ENCODE results near the gene ZNF714. TPM values are rescaled to one million over a fixed set of nuclear protein-coding genes. Genes with fewer than 3 reads are reported as not detected.

ZNF714 gene
- 20.0 TPM for total RNA-seq (2021; ENCODE audit: unreplicated experiment)
- polyA plus RNA-seq (2012) = 6.7 and 10.7 TPM in 2 replicates
- percentile 80 among the genes with signal in this experiment for Bru-seq, nascent RNA
- BruChase-seq, experiment 1, labeled RNA remaining after a 6-hour chase = percentile 88 among the genes with signal in this experiment
- percentile 85 among the genes with signal in this experiment for BruChase-seq, experiment 2, labeled RNA remaining after a 2-hour chase
- long read RNA-seq, full-length matches to known transcripts = 5 of 20 reads
- long read RNA-seq, partial matches to known transcripts = 3 of 20 reads
- long read RNA-seq, other reads (novel, unspliced or antisense) = 12 of 20 reads

DNA sequence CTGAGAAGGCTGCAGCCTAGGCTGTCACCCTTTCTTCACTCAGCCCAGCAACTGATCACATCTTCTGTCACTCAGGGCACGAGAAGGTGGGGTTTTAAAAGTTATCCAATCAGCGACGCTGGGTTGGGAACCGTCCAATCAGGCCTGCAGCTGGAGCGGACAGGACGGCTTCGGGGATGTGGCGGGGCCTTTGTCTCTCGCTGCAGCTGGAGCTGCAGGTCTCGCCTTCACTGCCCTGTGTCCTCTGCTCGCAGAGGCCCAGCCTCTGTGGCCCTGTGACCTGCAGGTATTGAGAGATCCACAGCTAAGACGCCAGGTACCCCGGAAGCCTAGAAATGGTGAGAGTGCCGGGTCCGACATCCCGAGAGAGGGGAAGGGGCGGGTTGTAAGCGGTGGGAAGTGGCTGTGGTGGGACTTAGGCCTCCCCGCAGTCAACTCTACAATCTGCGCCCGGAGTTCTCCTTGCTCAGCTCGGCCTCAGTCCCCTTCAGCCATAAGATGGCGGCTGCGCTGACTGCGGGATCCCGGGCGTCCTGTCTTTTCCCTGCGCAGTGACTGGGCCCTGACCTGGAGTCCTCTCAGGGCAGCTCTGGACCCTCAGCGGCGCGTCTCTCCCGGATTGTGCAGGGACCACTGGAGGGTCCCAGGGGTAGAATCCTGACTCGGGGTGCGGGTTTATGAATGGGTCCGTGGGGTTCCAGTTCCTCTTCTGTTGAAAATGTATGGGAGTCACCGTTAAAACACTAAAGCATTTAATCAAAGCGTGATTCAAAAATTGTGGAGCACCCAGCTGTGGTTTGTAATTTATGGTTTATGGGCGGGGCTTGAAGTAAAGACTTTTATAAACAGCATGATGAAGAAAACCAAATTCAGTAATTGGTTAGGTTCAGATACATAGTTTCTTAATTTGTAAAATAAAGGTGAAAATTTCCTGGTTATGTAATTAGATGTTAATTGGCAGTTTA, at the start of gene ZNF714:
ZNF714 (plus strand) TSS at position 193 of the 965 bp plus-strand sequence. CDS start 16,066 bp downstream, outside the sequence.
- BruUV-seq (replicated peaks) = TSS peak; percentile 41
- Histone ChIP-seq H2AFZ (ENCODE audit: low read depth, low read length, poor library complexity, severe bottlenecking) (peak within 1 kb of the TSS; percentile 15), H3K27me3 (ENCODE audit: insufficient read depth, low read length) (no peaks in the 10 kb centered on the region), H4K20me1 (ENCODE audit: insufficient read depth) (no peaks in the 10 kb centered on the region), H3K9me3 (ENCODE audit: control insufficient read depth in 1 of 2, insufficient read depth in 1 of 2, low read depth in 1 of 2, low read length in 2 of 2) (no peaks in the 10 kb centered on the region), H3K79me2 (ENCODE audit: insufficient read depth, low read length) (peaks cover 23% of the 10 kb centered on the region), H3K27ac (ENCODE audit: low read depth, low read length) (peak within 1 kb of the TSS; percentile 53), H3K4me2 (ENCODE audit: low read length) (peak within 1 kb of the TSS; percentile 86), H3K9me2 (ENCODE audit: insufficient read depth) (no peaks in the 10 kb centered on the region), H3K9ac (ENCODE audit: low read length) (peak within 1 kb of the TSS; percentile 83), H3K4me1 (ENCODE audit: control insufficient read depth in 1 of 2, insufficient read depth in 2 of 2, low read length in 2 of 2) (peaks cover 5 to 17% of the 10 kb centered on the region in 2 experiments; a peak in 3 of 4 replicates), H3K36me3 (ENCODE audit: control insufficient read depth in 1 of 2, insufficient read depth in 2 of 2, low read length in 2 of 2) (peaks cover 3 to 5% of the 10 kb centered on the region in 2 experiments; a peak in 1 of 4 replicates), H3K4me3 (replicated peaks in 1 of 2; ENCODE audit: low read depth in 1 of 2, low read length in 2 of 2) (peak within 1 kb of the TSS; percentile 79 to 80)
- ChIA-PET POLR2A (interaction anchor here (0.5 to 1.3 kb wide), 3 partner anchors 10 to 60 kb away, joined by 3 to 5 read pairs (median 3); partner anchors contain the start of gene ZNF431), CTCF (no interaction called here), RAD21 (ENCODE audit: low non-redundant PET in 1 of 2, low total read pairs in 2 of 2, uncharacterized antibody in 2 of 2, unreplicated experiment in 2 of 2) (no interaction called here)
- DNase-seq (ENCODE audit: low read depth, low spot score) (peak; percentile 95), ATAC-seq (peak; percentile 99)
- intact Hi-C loops (cut with micrococcal nuclease) = loop anchor here (5.0 kb wide), 1 partner anchor 60 kb away; the partner anchor contains the start of gene ZNF430
- no peak for TF ChIP-seq CBX3 (IDR thresholded peaks at IDR 0.05; ENCODE audit: low read depth)
- TF ChIP-seq POLR2A (IDR thresholded peaks at IDR 0.05; ENCODE audit: borderline replicate concordance, extremely low read depth, insufficient read depth, insufficient read length) = peak; percentile 71
- TF ChIP-seq, protein P1, sequence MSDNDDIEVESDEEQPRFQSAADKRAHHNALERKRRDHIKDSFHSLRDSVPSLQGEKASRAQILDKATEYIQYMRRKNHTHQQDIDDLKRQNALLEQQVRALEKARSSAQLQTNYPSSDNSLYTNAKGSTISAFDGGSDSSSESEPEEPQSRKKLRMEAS (IDR thresholded peaks at IDR 0.05) = peak; percentile 7; the same call in 1 of the 2 replicates
- TF ChIP-seq YY1 (IDR thresholded peaks at IDR 0.05; ENCODE audit: extremely low read depth, insufficient replicate concordance, low read depth, low read length) = peak; percentile 24
- TF ChIP-seq EZH2phosphoT487 (IDR thresholded peaks at IDR 0.05; ENCODE audit: borderline replicate concordance) = no peak
- TF ChIP-seq POLR2AphosphoS5 (IDR thresholded peaks at IDR 0.05; ENCODE audit: low read depth, low read length) = peak; percentile 72
- TF ChIP-seq SIN3A (IDR thresholded peaks at IDR 0.05; ENCODE audit: low read depth) = peak; percentile 60; the same call in 1 of the 2 replicates
- TF ChIP-seq TCF7L2 (IDR thresholded peaks at IDR 0.05; ENCODE audit: borderline replicate concordance, extremely low read depth, insufficient read depth, insufficient read length) = peak; percentile 62
- peak; percentile 52 for TF ChIP-seq ZFX (IDR thresholded peaks at IDR 0.05)
- TF ChIP-seq SP1 (IDR thresholded peaks at IDR 0.05; ENCODE audit: low read depth) = peak; percentile 87
- TF ChIP-seq, protein P2, sequence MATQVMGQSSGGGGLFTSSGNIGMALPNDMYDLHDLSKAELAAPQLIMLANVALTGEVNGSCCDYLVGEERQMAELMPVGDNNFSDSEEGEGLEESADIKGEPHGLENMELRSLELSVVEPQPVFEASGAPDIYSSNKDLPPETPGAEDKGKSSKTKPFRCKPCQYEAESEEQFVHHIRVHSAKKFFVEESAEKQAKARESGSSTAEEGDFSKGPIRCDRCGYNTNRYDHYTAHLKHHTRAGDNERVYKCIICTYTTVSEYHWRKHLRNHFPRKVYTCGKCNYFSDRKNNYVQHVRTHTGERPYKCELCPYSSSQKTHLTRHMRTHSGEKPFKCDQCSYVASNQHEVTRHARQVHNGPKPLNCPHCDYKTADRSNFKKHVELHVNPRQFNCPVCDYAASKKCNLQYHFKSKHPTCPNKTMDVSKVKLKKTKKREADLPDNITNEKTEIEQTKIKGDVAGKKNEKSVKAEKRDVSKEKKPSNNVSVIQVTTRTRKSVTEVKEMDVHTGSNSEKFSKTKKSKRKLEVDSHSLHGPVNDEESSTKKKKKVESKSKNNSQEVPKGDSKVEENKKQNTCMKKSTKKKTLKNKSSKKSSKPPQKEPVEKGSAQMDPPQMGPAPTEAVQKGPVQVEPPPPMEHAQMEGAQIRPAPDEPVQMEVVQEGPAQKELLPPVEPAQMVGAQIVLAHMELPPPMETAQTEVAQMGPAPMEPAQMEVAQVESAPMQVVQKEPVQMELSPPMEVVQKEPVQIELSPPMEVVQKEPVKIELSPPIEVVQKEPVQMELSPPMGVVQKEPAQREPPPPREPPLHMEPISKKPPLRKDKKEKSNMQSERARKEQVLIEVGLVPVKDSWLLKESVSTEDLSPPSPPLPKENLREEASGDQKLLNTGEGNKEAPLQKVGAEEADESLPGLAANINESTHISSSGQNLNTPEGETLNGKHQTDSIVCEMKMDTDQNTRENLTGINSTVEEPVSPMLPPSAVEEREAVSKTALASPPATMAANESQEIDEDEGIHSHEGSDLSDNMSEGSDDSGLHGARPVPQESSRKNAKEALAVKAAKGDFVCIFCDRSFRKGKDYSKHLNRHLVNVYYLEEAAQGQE (IDR thresholded peaks at IDR 0.05; ENCODE audit: low read depth) = no peak
- TF ChIP-seq, protein P3, sequence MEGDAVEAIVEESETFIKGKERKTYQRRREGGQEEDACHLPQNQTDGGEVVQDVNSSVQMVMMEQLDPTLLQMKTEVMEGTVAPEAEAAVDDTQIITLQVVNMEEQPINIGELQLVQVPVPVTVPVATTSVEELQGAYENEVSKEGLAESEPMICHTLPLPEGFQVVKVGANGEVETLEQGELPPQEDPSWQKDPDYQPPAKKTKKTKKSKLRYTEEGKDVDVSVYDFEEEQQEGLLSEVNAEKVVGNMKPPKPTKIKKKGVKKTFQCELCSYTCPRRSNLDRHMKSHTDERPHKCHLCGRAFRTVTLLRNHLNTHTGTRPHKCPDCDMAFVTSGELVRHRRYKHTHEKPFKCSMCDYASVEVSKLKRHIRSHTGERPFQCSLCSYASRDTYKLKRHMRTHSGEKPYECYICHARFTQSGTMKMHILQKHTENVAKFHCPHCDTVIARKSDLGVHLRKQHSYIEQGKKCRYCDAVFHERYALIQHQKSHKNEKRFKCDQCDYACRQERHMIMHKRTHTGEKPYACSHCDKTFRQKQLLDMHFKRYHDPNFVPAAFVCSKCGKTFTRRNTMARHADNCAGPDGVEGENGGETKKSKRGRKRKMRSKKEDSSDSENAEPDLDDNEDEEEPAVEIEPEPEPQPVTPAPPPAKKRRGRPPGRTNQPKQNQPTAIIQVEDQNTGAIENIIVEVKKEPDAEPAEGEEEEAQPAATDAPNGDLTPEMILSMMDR (IDR thresholded peaks at IDR 0.05 in 2 of 3, conservative IDR thresholded peaks at IDR 0.05 in 1 of 3; ENCODE audit: borderline replicate concordance in 1 of 3, insufficient read depth in 1 of 3, low read depth in 2 of 3, low read length in 2 of 3) = no peak
- no peak for TF ChIP-seq EGR1 (IDR thresholded peaks at IDR 0.05; ENCODE audit: low read depth)

Measured in HCT116 (cell line).